HEK293 (cell line): ENCODE measurements around the gene ZNF747.
A peak's percentile ranks its signal among the peaks of the same experiment; 100 is the strongest.

Experiments
- OVOL3 ChIP-seq: fragments of 450-650 bp; formaldehyde crosslinking; IDR thresholded peaks from 2 replicates; pipeline ENCODE4 v1.5.1; 2016; ENCODE audit warnings: missing biosample characterization, missing genetic modification characterization
- PRDM1 ChIP-seq: fragments of 450-650 bp; formaldehyde crosslinking; IDR thresholded peaks from 2 replicates; pipeline ENCODE4; 2016; ENCODE audit warnings: missing biosample characterization, missing genetic modification characterization
- PRDM2 ChIP-seq: fragments of 450-650 bp; formaldehyde crosslinking; IDR thresholded peaks from 2 replicates; pipeline ENCODE4 v1.5.1; 2016; ENCODE audit warnings: missing biosample characterization, missing genetic modification characterization, borderline replicate concordance
- SALL2 ChIP-seq: fragments of 450-650 bp; formaldehyde crosslinking; IDR thresholded peaks from 2 replicates; pipeline ENCODE4 v1.5.0; 2017; ENCODE audit warnings: missing biosample characterization, mild to moderate bottlenecking, missing genetic modification characterization, borderline replicate concordance
- SCRT2 ChIP-seq: fragments of 450-650 bp; formaldehyde crosslinking; IDR thresholded peaks from 2 replicates; pipeline ENCODE4 v1.5.1; 2016; ENCODE audit warnings: missing biosample characterization, missing genetic modification characterization
- TRIM28 ChIP-seq: IDR thresholded peaks from 2 replicates; pipeline ENCODE4 v1.6.1; 2011; ENCODE audit warnings: low read length, control low read depth, borderline replicate concordance
- ZNF133 ChIP-seq: fragments of 450-650 bp; formaldehyde crosslinking; IDR thresholded peaks from 2 replicates; pipeline ENCODE4 v1.5.1; 2016; ENCODE audit warnings: missing biosample characterization, missing genetic modification characterization
- ZNF157 ChIP-seq: fragments of 450-650 bp; formaldehyde crosslinking; IDR thresholded peaks from 2 replicates; pipeline ENCODE4 v1.5.1; 2016; ENCODE audit warnings: missing biosample characterization, missing genetic modification characterization
- ZNF311 ChIP-seq: fragments of 450-650 bp; formaldehyde crosslinking; IDR thresholded peaks from 2 replicates; pipeline ENCODE4 v1.5.1; 2017; ENCODE audit warnings: missing biosample characterization, missing genetic modification characterization, borderline replicate concordance
- ZNF416 ChIP-seq: fragments of 450-650 bp; formaldehyde crosslinking; IDR thresholded peaks from 2 replicates; pipeline ENCODE4 v1.5.1; 2016; ENCODE audit warnings: missing biosample characterization, missing genetic modification characterization
- ZNF449 ChIP-seq: fragments of 450-650 bp; formaldehyde crosslinking; IDR thresholded peaks from 2 replicates; pipeline ENCODE4 v1.5.1; 2017; ENCODE audit warnings: missing biosample characterization, mild to moderate bottlenecking, missing genetic modification characterization, moderate library complexity
- ZNF501 ChIP-seq: fragments of 450-650 bp; formaldehyde crosslinking; IDR thresholded peaks from 2 replicates; pipeline ENCODE4 v1.5.1; 2016; ENCODE audit warnings: missing biosample characterization, missing genetic modification characterization
- ZNF560 ChIP-seq: fragments of 450-650 bp; formaldehyde crosslinking; IDR thresholded peaks from 2 replicates; pipeline ENCODE4 v1.5.1; 2017; ENCODE audit warnings: missing biosample characterization, missing genetic modification characterization, borderline replicate concordance
- ZNF768 ChIP-seq: fragments of 450-650 bp; formaldehyde crosslinking; IDR thresholded peaks from 2 replicates; pipeline ENCODE4 v1.5.1; 2018; ENCODE audit warnings: missing biosample characterization, mild to moderate bottlenecking, missing genetic modification characterization
- ZNF777 ChIP-seq: fragments of 450-650 bp; formaldehyde crosslinking; IDR thresholded peaks from 2 replicates; pipeline ENCODE4 v1.5.1; 2017; ENCODE audit warnings: missing biosample characterization, missing genetic modification characterization, borderline replicate concordance
- TF ChIP-seq, protein P1 (sequence below): fragments of 450-650 bp; formaldehyde crosslinking; IDR thresholded peaks from 2 replicates; pipeline ENCODE4 v1.5.1; 2016; ENCODE audit warnings: missing biosample characterization, missing genetic modification characterization
- TF ChIP-seq, protein P2 (sequence below): fragments of 450-650 bp; formaldehyde crosslinking; IDR thresholded peaks from 2 replicates; pipeline ENCODE4 v1.5.1; 2016; ENCODE audit warnings: missing biosample characterization, missing genetic modification characterization
- TF ChIP-seq, protein P3 (sequence below): fragments of 450-650 bp; formaldehyde crosslinking; IDR thresholded peaks from 2 replicates; pipeline ENCODE4 v1.5.1; 2016; ENCODE audit warnings: missing biosample characterization, missing genetic modification characterization
- TF ChIP-seq, protein P4 (sequence below): fragments of 450-650 bp; formaldehyde crosslinking; IDR thresholded peaks from 2 replicates; pipeline ENCODE4 v1.5.1; 2017; ENCODE audit warnings: missing biosample characterization, missing genetic modification characterization

Gene ZNF747

DNA sequence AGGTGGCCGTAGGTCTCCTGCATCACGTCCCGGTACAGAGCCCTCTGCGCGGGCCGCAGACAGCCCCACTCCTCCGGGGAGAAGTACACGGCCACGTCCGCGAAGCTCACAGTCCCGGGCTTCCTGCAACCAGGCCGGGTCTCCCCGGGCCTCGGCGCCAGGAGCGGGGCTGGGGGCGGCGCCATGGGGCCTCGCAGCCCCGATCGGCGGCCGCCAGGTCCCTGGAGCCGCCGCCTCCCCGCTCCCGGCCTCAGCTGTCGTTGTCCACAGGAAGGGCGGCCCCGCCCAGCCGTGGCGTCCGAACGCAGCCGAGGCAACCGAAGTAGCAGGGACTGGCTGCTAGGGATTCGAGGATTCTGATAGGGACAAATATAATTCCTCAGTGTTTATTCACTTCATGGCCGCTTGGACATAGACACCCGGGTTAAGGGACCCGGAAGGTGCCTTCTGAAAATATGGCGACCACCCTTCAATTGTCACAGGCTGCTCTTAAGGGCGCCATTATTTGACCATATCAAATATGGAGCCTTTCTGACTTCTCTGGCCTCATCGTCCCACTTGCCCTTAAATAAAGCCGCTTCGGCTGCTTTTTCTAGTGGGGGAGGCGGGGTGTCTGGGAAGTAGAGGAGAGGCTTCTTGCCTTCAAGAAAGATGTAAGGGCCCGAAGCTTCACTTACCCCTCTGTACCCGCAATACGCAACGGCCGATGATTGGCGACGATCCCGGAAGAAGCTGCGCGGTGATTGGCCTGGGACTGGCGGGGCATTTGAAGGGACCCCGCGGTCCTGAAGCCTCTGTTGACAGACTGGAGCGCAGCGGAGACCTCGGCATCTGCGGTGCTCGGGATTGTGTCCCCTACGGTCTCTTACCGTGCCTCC is 37.0 kb upstream of the ZNF747 start, which contains the start of gene ZNF688 (continued):
- 0 out of 2 replicates have a peak, but pooled peaks have one; percentile 42 for TF ChIP-seq ZNF449 (tag by site-specific recombination)
- TF ChIP-seq, protein P1, sequence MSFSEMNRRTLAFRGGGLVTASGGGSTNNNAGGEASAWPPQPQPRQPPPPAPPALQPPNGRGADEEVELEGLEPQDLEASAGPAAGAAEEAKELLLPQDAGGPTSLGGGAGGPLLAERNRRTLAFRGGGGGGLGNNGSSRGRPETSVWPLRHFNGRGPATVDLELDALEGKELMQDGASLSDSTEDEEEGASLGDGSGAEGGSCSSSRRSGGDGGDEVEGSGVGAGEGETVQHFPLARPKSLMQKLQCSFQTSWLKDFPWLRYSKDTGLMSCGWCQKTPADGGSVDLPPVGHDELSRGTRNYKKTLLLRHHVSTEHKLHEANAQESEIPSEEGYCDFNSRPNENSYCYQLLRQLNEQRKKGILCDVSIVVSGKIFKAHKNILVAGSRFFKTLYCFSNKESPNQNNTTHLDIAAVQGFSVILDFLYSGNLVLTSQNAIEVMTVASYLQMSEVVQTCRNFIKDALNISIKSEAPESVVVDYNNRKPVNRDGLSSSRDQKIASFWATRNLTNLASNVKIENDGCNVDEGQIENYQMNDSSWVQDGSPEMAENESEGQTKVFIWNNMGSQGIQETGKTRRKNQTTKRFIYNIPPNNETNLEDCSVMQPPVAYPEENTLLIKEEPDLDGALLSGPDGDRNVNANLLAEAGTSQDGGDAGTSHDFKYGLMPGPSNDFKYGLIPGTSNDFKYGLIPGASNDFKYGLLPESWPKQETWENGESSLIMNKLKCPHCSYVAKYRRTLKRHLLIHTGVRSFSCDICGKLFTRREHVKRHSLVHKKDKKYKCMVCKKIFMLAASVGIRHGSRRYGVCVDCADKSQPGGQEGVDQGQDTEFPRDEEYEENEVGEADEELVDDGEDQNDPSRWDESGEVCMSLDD (tag by site-specific recombination): no peak
- TF ChIP-seq ZNF416 (tag by site-specific recombination): no peak
- TF ChIP-seq ZNF157 (tag by site-specific recombination): no peak
- no peak for TF ChIP-seq ZNF311 (tag by site-specific recombination)
- peak; percentile 58; the same call in 1 of the 2 replicates for TF ChIP-seq TRIM28
- TF ChIP-seq ZNF133 (tag by site-specific recombination): no peak
- TF ChIP-seq, protein P2, sequence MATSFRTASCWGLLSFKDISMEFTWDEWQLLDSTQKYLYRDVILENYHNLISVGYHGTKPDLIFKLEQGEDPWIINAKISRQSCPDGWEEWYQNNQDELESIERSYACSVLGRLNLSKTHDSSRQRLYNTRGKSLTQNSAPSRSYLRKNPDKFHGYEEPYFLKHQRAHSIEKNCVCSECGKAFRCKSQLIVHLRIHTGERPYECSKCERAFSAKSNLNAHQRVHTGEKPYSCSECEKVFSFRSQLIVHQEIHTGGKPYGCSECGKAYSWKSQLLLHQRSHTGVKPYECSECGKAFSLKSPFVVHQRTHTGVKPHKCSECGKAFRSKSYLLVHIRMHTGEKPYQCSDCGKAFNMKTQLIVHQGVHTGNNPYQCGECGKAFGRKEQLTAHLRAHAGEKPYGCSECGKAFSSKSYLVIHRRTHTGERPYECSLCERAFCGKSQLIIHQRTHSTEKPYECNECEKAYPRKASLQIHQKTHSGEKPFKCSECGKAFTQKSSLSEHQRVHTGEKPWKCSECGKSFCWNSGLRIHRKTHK: no peak
- TF ChIP-seq, protein P3, sequence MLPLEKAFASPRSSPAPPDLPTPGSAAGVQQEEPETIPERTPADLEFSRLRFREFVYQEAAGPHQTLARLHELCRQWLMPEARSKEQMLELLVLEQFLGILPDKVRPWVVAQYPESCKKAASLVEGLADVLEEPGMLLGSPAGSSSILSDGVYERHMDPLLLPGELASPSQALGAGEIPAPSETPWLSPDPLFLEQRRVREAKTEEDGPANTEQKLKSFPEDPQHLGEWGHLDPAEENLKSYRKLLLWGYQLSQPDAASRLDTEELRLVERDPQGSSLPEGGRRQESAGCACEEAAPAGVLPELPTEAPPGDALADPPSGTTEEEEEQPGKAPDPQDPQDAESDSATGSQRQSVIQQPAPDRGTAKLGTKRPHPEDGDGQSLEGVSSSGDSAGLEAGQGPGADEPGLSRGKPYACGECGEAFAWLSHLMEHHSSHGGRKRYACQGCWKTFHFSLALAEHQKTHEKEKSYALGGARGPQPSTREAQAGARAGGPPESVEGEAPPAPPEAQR (tag by site-specific recombination): no peak
- peak; percentile 52 for TF ChIP-seq ZNF501 (tag by site-specific recombination)
- TF ChIP-seq OVOL3 (tag by site-specific recombination): peak; percentile 98
- TF ChIP-seq, protein P4, sequence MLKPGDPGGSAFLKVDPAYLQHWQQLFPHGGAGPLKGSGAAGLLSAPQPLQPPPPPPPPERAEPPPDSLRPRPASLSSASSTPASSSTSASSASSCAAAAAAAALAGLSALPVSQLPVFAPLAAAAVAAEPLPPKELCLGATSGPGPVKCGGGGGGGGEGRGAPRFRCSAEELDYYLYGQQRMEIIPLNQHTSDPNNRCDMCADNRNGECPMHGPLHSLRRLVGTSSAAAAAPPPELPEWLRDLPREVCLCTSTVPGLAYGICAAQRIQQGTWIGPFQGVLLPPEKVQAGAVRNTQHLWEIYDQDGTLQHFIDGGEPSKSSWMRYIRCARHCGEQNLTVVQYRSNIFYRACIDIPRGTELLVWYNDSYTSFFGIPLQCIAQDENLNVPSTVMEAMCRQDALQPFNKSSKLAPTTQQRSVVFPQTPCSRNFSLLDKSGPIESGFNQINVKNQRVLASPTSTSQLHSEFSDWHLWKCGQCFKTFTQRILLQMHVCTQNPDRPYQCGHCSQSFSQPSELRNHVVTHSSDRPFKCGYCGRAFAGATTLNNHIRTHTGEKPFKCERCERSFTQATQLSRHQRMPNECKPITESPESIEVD: no peak
- TF ChIP-seq PRDM2 (tag by site-specific recombination): no peak
- no peak for TF ChIP-seq SALL2
- no peak for TF ChIP-seq ZNF777 (tag by site-specific recombination)
- TF ChIP-seq ZNF560 (tag by site-specific recombination): no peak
- no peak for TF ChIP-seq SCRT2 (tag by site-specific recombination)
- no peak for TF ChIP-seq ZNF768 (tag by site-specific recombination)
- no peak for TF ChIP-seq PRDM1 (tag by site-specific recombination)
